Trophoblast cell (in vitro differentiated cells and primary cell): ENCODE results near the gene XYLT1.
"Not testable (repeated sequence)": the region's sequence is repeated elsewhere in the genome, so short reads cannot be mapped to it uniquely, and the experiment has no call there.

ENCODE experiments used
- DNase-seq, 2 donors: peaks; one replicate each; pipeline ENCODE4 v3.0.0-alpha.2; 2016
- H2AFZ ChIP-seq: 2 replicates; pipeline ENCODE4 v1.6.1; 2013; ENCODE audit warnings: low read length, moderate library complexity, mild to moderate bottlenecking; ENCODE audit not compliant: insufficient read depth, poor library complexity
- H2AK5ac ChIP-seq: 2 replicates; pipeline ENCODE4 v1.6.1; 2013; ENCODE audit warnings: mild to moderate bottlenecking, low read length
- H2BK120ac ChIP-seq: 2 replicates; pipeline ENCODE4 v1.6.1; 2013; ENCODE audit warnings: low read length, mild to moderate bottlenecking, moderate library complexity; ENCODE audit not compliant: insufficient read depth, poor library complexity
- H2BK12ac ChIP-seq: 2 replicates; pipeline ENCODE4 v1.6.1; 2013; ENCODE audit warnings: mild to moderate bottlenecking, low read length, moderate library complexity
- H2BK5ac ChIP-seq: 2 replicates; pipeline ENCODE4 v1.6.1; 2013; ENCODE audit warnings: low read length, low read depth, moderate library complexity, mild to moderate bottlenecking; ENCODE audit not compliant: poor library complexity
- H3K14ac ChIP-seq: 2 replicates; pipeline ENCODE4 v1.6.1; 2013; ENCODE audit warnings: mild to moderate bottlenecking, low read length
- H3K18ac ChIP-seq: 2 replicates; pipeline ENCODE4 v1.6.1; 2013; ENCODE audit warnings: mild to moderate bottlenecking, low read length
- H3K23ac ChIP-seq: 2 replicates; pipeline ENCODE4 v1.6.1; 2013; ENCODE audit warnings: low read length
- H3K27ac ChIP-seq: 2 replicates; pipeline ENCODE4 v1.5.1; 2013; ENCODE audit warnings: low read depth, mild to moderate bottlenecking, inconsistent platforms, low read length, moderate library complexity
- H3K27me3 ChIP-seq: 2 replicates; pipeline ENCODE4 v1.6.1; 2013; ENCODE audit warnings: inconsistent platforms, mild to moderate bottlenecking, low read length, moderate library complexity; ENCODE audit not compliant: insufficient read depth
- H3K36me3 ChIP-seq, 2 experiments: 1 replicate in 1 of 2; 2 replicates in 1 of 2; pipeline ENCODE4 v1.6.1; 2013; ENCODE audit warnings: low read length in 2 of 2, mild to moderate bottlenecking in 2 of 2, moderate library complexity in 1 of 2; ENCODE audit not compliant: insufficient read depth in 2 of 2, control insufficient read depth in 1 of 2
- H3K4ac ChIP-seq: 2 replicates; pipeline ENCODE4 v1.6.1; 2013; ENCODE audit warnings: low read depth, mild to moderate bottlenecking, low read length, moderate library complexity
- H3K4me1 ChIP-seq, 2 experiments: 1 replicate in 1 of 2; 2 replicates in 1 of 2; pipeline ENCODE4 v1.6.1; 2013; ENCODE audit warnings: low read length in 2 of 2, mild to moderate bottlenecking in 2 of 2, moderate library complexity in 1 of 2; ENCODE audit not compliant: insufficient read depth in 2 of 2, control insufficient read depth in 1 of 2
- H3K4me2 ChIP-seq: 2 replicates; pipeline ENCODE4 v1.6.1; 2013; ENCODE audit warnings: inconsistent platforms, mild to moderate bottlenecking, low read length, moderate library complexity
- H3K4me3 ChIP-seq: 2 replicates; pipeline ENCODE4 v1.5.1; 2013; ENCODE audit warnings: mild to moderate bottlenecking, low read depth, low read length, inconsistent platforms
- H3K79me1 ChIP-seq: one replicate; pipeline ENCODE4 v1.6.1; 2013; ENCODE audit warnings: low read length
- H3K79me2 ChIP-seq: 2 replicates; pipeline ENCODE4 v1.6.1; 2013; ENCODE audit warnings: low read length, mild to moderate bottlenecking; ENCODE audit not compliant: control insufficient read depth, insufficient read depth, poor library complexity
- H3K9ac ChIP-seq: 2 replicates; pipeline ENCODE4 v1.6.1; 2013; ENCODE audit warnings: mild to moderate bottlenecking, low read length
- H3K9me3 ChIP-seq: 2 replicates; pipeline ENCODE4 v1.6.1; 2013; ENCODE audit warnings: low read depth, mild to moderate bottlenecking, control low read depth, inconsistent platforms, low read length; ENCODE audit not compliant: insufficient read depth
- H4K12ac ChIP-seq: 2 replicates; pipeline ENCODE4 v1.6.1; 2013; ENCODE audit warnings: low read depth, mild to moderate bottlenecking, low read length, moderate library complexity
- H4K8ac ChIP-seq: 2 replicates; pipeline ENCODE4 v1.6.1; 2013; ENCODE audit warnings: low read depth, mild to moderate bottlenecking, low read length, moderate library complexity
- H4K91ac ChIP-seq: one replicate; pipeline ENCODE4 v1.6.1; 2013; ENCODE audit warnings: low read depth, mild to moderate bottlenecking, low read length, moderate library complexity
- WGBS: extraction: QIAGEN DNeasy Blood & Tissue Kit; methylation state at CpG from one replicate; pipeline ENCODE4 v1.1.7; 2013; ENCODE audit warnings: missing lambda C conversion rate; ENCODE audit not compliant: insufficient read length, insufficient coverage; ENCODE audit errors: extremely low coverage; 5-methylcytosine and 5-hydroxymethylcytosine counted together

The XYLT1 gene

GRCh38 chr16:17505828-17506227, 35.1 kb upstream of the XYLT1 start:
- not testable (repeated sequence) for H3K27me3 ChIP-seq, H3K9me3 ChIP-seq, H3K79me2 ChIP-seq, H4K8ac ChIP-seq, H3K14ac ChIP-seq, H4K91ac ChIP-seq, DNase-seq, H2BK5ac ChIP-seq, H2AK5ac ChIP-seq, H3K9ac ChIP-seq, H2BK12ac ChIP-seq, H2BK120ac ChIP-seq, H3K4me2 ChIP-seq, H3K18ac ChIP-seq, H3K4ac ChIP-seq, H3K23ac ChIP-seq, H4K12ac ChIP-seq, H3K4me3 ChIP-seq, H2AFZ ChIP-seq, H3K36me3 ChIP-seq, H3K27ac ChIP-seq
- no CpG with 5 or more reads among the region's 26 CpGs for WGBS
- peaks cover 9 to 15% of the 10 kb centered on the region in 2 experiments for H3K4me1 ChIP-seq
- peaks cover 11% of the 10 kb centered on the region for H3K79me1 ChIP-seq

GRCh38 chr16:17504050-17504449, 33.3 kb upstream of the XYLT1 start:
- Histone ChIP-seq H3K9me3 (peaks cover 3% of the 10 kb centered on the region), H4K8ac (no peak overlapping the region), H3K18ac (no peak overlapping the region), H3K27ac (no peak overlapping the region), H3K36me3 (no peaks in the 10 kb centered on the region), H3K4me2 (no peak overlapping the region), H3K27me3 (no peaks in the 10 kb centered on the region), H2BK120ac (no peak overlapping the region), H3K23ac (no peak overlapping the region), H2BK12ac (no peak overlapping the region), H3K4me1 (peaks cover 3 to 9% of the 10 kb centered on the region in 2 experiments), H3K79me2 (no peaks in the 10 kb centered on the region), H4K91ac (no peak overlapping the region), H3K14ac (no peak overlapping the region), H3K4ac (no peak overlapping the region), H2AFZ (no peak overlapping the region), H3K4me3 (no peak overlapping the region), H4K12ac (no peak overlapping the region), H3K9ac (no peak overlapping the region), H2AK5ac (no peak overlapping the region), H3K79me1 (peaks cover 5% of the 10 kb centered on the region), H2BK5ac (no peak overlapping the region)
- WGBS: no CpG with 5 or more reads among the region's 2 CpGs
- DNase-seq: no peak

GRCh38 chr16:17503331-17503730, 32.6 kb upstream of the XYLT1 start:
- H2BK12ac ChIP-seq: no peak overlapping the region
- no peak overlapping the region for H3K27ac ChIP-seq
- H3K9me3 ChIP-seq: peaks cover 3% of the 10 kb centered on the region
- no peak overlapping the region for H2BK120ac ChIP-seq
- H3K4me3 ChIP-seq: no peak overlapping the region
- H3K4ac ChIP-seq: no peak overlapping the region
- no peaks in the 10 kb centered on the region for H3K79me2 ChIP-seq
- H3K79me1 ChIP-seq: peaks cover 3% of the 10 kb centered on the region
- no peaks in the 10 kb centered on the region for H3K27me3 ChIP-seq
- peaks cover 3 to 6% of the 10 kb centered on the region in 2 experiments for H3K4me1 ChIP-seq
- no peak overlapping the region for H3K4me2 ChIP-seq
- H4K91ac ChIP-seq: no peak overlapping the region
- no peak overlapping the region for H3K18ac ChIP-seq
- WGBS: no CpG with 5 or more reads among the region's 5 CpGs
- no peak overlapping the region for H3K23ac ChIP-seq
- H4K8ac ChIP-seq: no peak overlapping the region
- H4K12ac ChIP-seq: no peak overlapping the region
- no peak overlapping the region for H2AK5ac ChIP-seq
- H2BK5ac ChIP-seq: no peak overlapping the region
- peak; percentile 10 to 55 for DNase-seq
- H2AFZ ChIP-seq: no peak overlapping the region
- H3K36me3 ChIP-seq: no peaks in the 10 kb centered on the region
- H3K9ac ChIP-seq: no peak overlapping the region
- no peak overlapping the region for H3K14ac ChIP-seq

GRCh38 chr16:17501321-17501720, 30.6 kb upstream of the XYLT1 start:
- Histone ChIP-seq H3K79me1 (peaks cover 2% of the 10 kb centered on the region), H4K12ac (no peak overlapping the region), H3K27me3 (no peaks in the 10 kb centered on the region), H2AK5ac (no peak overlapping the region), H3K4me1 (peaks cover 3 to 9% of the 10 kb centered on the region in 2 experiments), H3K18ac (no peak overlapping the region), H3K9me3 (no peaks in the 10 kb centered on the region), H3K14ac (no peak overlapping the region), H3K4ac (no peak overlapping the region), H4K91ac (peak overlapping the region; percentile 60), H3K79me2 (no peaks in the 10 kb centered on the region), H3K23ac (no peak overlapping the region), H3K4me3 (no peak overlapping the region), H2AFZ (no peak overlapping the region), H3K36me3 (no peaks in the 10 kb centered on the region), H2BK120ac (peak overlapping the region; percentile 75), H3K9ac (no peak overlapping the region), H3K27ac (no peak overlapping the region), H2BK12ac (peak overlapping the region; percentile 87), H2BK5ac (no peak overlapping the region), H4K8ac (no peak overlapping the region), H3K4me2 (no peak overlapping the region)
- WGBS: no CpG with 5 or more reads among the region's 9 CpGs
- DNase-seq: no peak
